A549 (cell line): Measurements from ENCODE around the gene AAMDC. TPM values are rescaled to one million over a fixed set of nuclear protein-coding genes. Genes with fewer than 3 reads are reported as not detected.

Source experiments
- ATAC-seq, 2 experiments: fragments of 200-7000 bp in 1 of 2; fragments of >200 bp in 1 of 2; cut with Nextera tagmentation in 1 of 2; cut with Tn5 transposase in 1 of 2; 3 replicates each; pipeline versions ENCODE4 v1.8.0 to v1.9.1; 2018 to 2020; ENCODE audit warnings: mild to moderate bottlenecking in 1 of 2, moderate library complexity in 1 of 2
- CTCF ChIA-PET: fragments of 300-600 bp; sonication (Branson Sonifier 250); formaldehyde crosslinking; extraction: SDS; loops from one replicate; lab custom pipeline; 2021; ENCODE audit warnings: antibody characterized with exemption, inconsistent platforms; lab: Yijun Ruan, JAX
- POLR2A ChIA-PET: fragments of 350-600 bp; formaldehyde crosslinking; extraction: SDS; loops from one replicate; lab custom pipeline; 2021; ENCODE audit warnings: antibody characterized with exemption, inconsistent platforms; lab: Yijun Ruan, JAX
- DNase-seq, 2 experiments: peaks; one replicate each; pipeline versions ENCODE4 v3.0.0 to v3.0.0-alpha.2; 2011 to 2016; ENCODE audit warnings: low read depth in 1 of 2, low spot score in 1 of 2
- FAIRE-seq: peaks from 2 replicates; lab custom pipeline; 2011; peaks lifted over from hg19 to GRCh38; lab: Jason Lieb, UNC
- H3K27ac ChIP-seq, 2 experiments: fragments of >200 bp; sonication (Bioruptor Twin); formaldehyde crosslinking; 3 replicates each; pipeline ENCODE4 v1.5.1; 2016 to 2017
- H3K4me1 ChIP-seq: fragments of >200 bp; sonication (Bioruptor Twin); formaldehyde crosslinking; 3 replicates; pipeline ENCODE4 v1.6.1; 2016
- H3K4me2 ChIP-seq: fragments of >200 bp; sonication (Bioruptor Twin); formaldehyde crosslinking; 3 replicates; pipeline ENCODE4 v1.6.1; 2016
- H3K4me3 ChIP-seq: fragments of >200 bp; sonication (Bioruptor Twin); formaldehyde crosslinking; 3 replicates; pipeline ENCODE4 v1.5.1; 2016
- H3K9me3 ChIP-seq: fragments of >200 bp; sonication (Bioruptor Twin); formaldehyde crosslinking; 3 replicates; pipeline ENCODE4 v1.6.1; 2016
- BHLHE40 ChIP-seq: IDR thresholded peaks from 2 replicates; pipeline ENCODE4 v1.6.1; 2012; ENCODE audit warnings: low read depth, low read length, inconsistent platforms
- CHD4 ChIP-seq: fragments of 200-600 bp; sonication (generic); IDR thresholded peaks from 2 replicates; pipeline ENCODE4 v1.6.1; 2016; ENCODE audit warnings: antibody characterized with exemption, mild to moderate bottlenecking, borderline replicate concordance
- ESRRA ChIP-seq: fragments of 150-350 bp; IDR thresholded peaks from 2 replicates; pipeline ENCODE4 v1.6.1; 2014; ENCODE audit warnings: mild to moderate bottlenecking, low read length, borderline replicate concordance
- FOSB ChIP-seq: fragments of 250-450 bp; sonication (Bioruptor Pico); IDR thresholded peaks from 2 replicates; pipeline ENCODE4 v1.5.0; 2020; ENCODE audit warnings: mild to moderate bottlenecking, moderate library complexity
- GATA3 ChIP-seq: IDR thresholded peaks from 2 replicates; pipeline ENCODE4 v1.6.1; 2012; ENCODE audit warnings: borderline replicate concordance
- HEYL ChIP-seq: fragments of 250-450 bp; sonication (Bioruptor Pico); IDR thresholded peaks from 2 replicates; pipeline ENCODE4 v1.8.0; 2021; ENCODE audit warnings: mild to moderate bottlenecking, moderate library complexity
- HOXA7 ChIP-seq: fragments of 250-450 bp; sonication (Bioruptor Pico); IDR thresholded peaks from 2 replicates; pipeline ENCODE4 v1.5.0; 2020; ENCODE audit warnings: mild to moderate bottlenecking, moderate library complexity
- HOXB5 ChIP-seq: fragments of 250-450 bp; sonication (Bioruptor Pico); IDR thresholded peaks from 2 replicates; pipeline ENCODE4 v1.5.0; 2020; ENCODE audit warnings: mild to moderate bottlenecking, moderate library complexity
- JUN ChIP-seq, 2 experiments: fragments of >200 bp; sonication (Bioruptor Twin); formaldehyde crosslinking; IDR thresholded peaks; 2 replicates in 1 of 2; 3 replicates in 1 of 2; pipeline ENCODE4 v1.6.1; 2016 to 2017
- KDM1A ChIP-seq: fragments of 200-600 bp; sonication (generic); IDR thresholded peaks from 2 replicates; pipeline ENCODE4 v1.6.1; 2016; ENCODE audit warnings: low read depth, mild to moderate bottlenecking
- MAZ ChIP-seq: fragments of 150-350 bp; IDR thresholded peaks from 2 replicates; pipeline ENCODE4 v1.6.1; 2014; ENCODE audit warnings: antibody characterized with exemption, low read depth, low read length, borderline replicate concordance
- MYC ChIP-seq: IDR thresholded peaks from 2 replicates; pipeline ENCODE4 v1.6.1; 2012; ENCODE audit warnings: mild to moderate bottlenecking, inconsistent platforms, low read length, improper control_type of control experiment, borderline replicate concordance
- NFE2L2 ChIP-seq: fragments of 150-350 bp; conservative IDR thresholded peaks from 2 replicates; pipeline ENCODE4 v1.6.1; 2014; ENCODE audit warnings: low read length
- NPAS2 ChIP-seq: fragments of 250-450 bp; sonication (Bioruptor Pico); IDR thresholded peaks from 2 replicates; pipeline ENCODE4 v1.8.0; 2022; ENCODE audit warnings: mild to moderate bottlenecking, moderate library complexity, borderline replicate concordance
- RAD21 ChIP-seq, 2 experiments: fragments of >200 bp in 1 of 2; sonication (Bioruptor Twin) in 1 of 2; formaldehyde crosslinking in 1 of 2; IDR thresholded peaks in 1 of 2; conservative IDR thresholded peaks in 1 of 2; 2 replicates in 1 of 2; 3 replicates in 1 of 2; pipeline ENCODE4 v1.6.1; 2012 to 2018; ENCODE audit warnings: inconsistent platforms in 1 of 2
- RARB ChIP-seq: fragments of 250-450 bp; sonication (Bioruptor Pico); IDR thresholded peaks from 2 replicates; pipeline ENCODE4 v1.8.0; 2021; ENCODE audit warnings: mild to moderate bottlenecking, moderate library complexity
- RCOR1 ChIP-seq: fragments of 150-350 bp; IDR thresholded peaks from 2 replicates; pipeline ENCODE4 v1.6.1; 2014; ENCODE audit warnings: antibody characterized with exemption, low read length, low read depth
- SREBF2 ChIP-seq: fragments of 450-650 bp; IDR thresholded peaks from 2 replicates; pipeline ENCODE4 v1.6.1; 2014; ENCODE audit warnings: mild to moderate bottlenecking, moderate library complexity
- TP53 ChIP-seq: fragments of 250-450 bp; sonication (Bioruptor Pico); IDR thresholded peaks from 2 replicates; pipeline ENCODE4 v1.5.0; 2021; ENCODE audit warnings: mild to moderate bottlenecking, moderate library complexity
- ZC3H11A ChIP-seq: fragments of 450-650 bp; IDR thresholded peaks from 2 replicates; pipeline ENCODE4 v1.6.1; 2014; ENCODE audit warnings: antibody characterized with exemption, mild to moderate bottlenecking
- ZFP36 ChIP-seq: fragments of 450-650 bp; IDR thresholded peaks from 2 replicates; pipeline ENCODE4 v1.6.1; 2014; ENCODE audit warnings: borderline replicate concordance; ENCODE audit not compliant: partially characterized antibody
- WGBS: methylation state at CpG from one replicate; pipeline ENCODE4 v1.1.6; 2017; ENCODE audit errors: missing lambda C conversion rate; 5-methylcytosine and 5-hydroxymethylcytosine counted together
- polyA plus RNA-seq, 4 experiments: library from polyadenylated mRNA; depleted of rRNA in 3 of 4; stranded (reverse); fragments of >200 nt; fragmentation: RNase III in 1 of 4; extraction: RNeasy Plus Mini Kit Qiagen cat#74134 plus additional on column Dnase treatment in 1 of 4; gene quantifications; 2 replicates in 3 of 4; 3 replicates in 1 of 4; pipeline ENCODE4 v1.2.3, GENCODE V29; 2011 to 2017
- TF ChIP-seq, protein P1 (sequence below): IDR thresholded peaks from 2 replicates; pipeline ENCODE4 v1.6.1; 2012
- TF ChIP-seq, protein P2 (sequence below): fragments of 450-650 bp; IDR thresholded peaks from 2 replicates; pipeline ENCODE4 v1.6.1; 2014; ENCODE audit warnings: antibody characterized with exemption
- TF ChIP-seq, protein P3 (sequence below): fragments of >200 bp; sonication (Bioruptor Twin); formaldehyde crosslinking; IDR thresholded peaks from 2 replicates; pipeline ENCODE4 v1.6.1; 2016
- TF ChIP-seq, protein P4 (sequence below): fragments of >200 bp; sonication (Bioruptor Twin); formaldehyde crosslinking; IDR thresholded peaks from 3 replicates; pipeline ENCODE4 v1.5.1; 2016
- TF ChIP-seq, protein P5 (sequence below): fragments of 150-350 bp; IDR thresholded peaks from 2 replicates; pipeline ENCODE4 v1.6.1; 2014; ENCODE audit warnings: low read depth, mild to moderate bottlenecking, low read length

The AAMDC gene
- polyA plus RNA-seq, 2 of the 4 experiments (the other 2 are of a cell fraction) = 25.4 to 36.5 TPM

DNA sequence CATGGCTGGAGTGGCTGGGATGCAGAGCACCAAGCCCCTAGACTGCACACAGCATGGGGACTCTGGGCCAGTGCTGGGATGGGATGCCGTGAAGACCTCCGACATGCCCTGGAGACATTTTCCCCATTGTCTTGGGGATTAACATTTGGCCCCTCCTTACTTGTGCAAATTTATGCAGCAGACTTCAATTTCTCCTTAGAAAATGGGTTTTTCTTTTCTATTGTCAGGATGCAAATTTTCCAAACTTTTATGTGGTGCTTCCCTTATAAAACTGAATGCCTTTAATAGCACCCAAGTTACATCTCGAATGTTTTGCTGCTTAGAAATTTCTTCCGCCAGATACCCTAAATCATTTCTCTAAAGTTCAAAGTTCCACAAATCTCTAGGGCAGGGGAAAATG, 29.6 kb upstream of the AAMDC start:
- 94% methylated on average over 4 of the region's 4 CpGs for WGBS
- CTCF ChIA-PET = interaction anchor here (1.9 kb wide), 1 partner anchor 28 kb away, joined by 6 read pairs; no protein-coding TSS in a partner anchor
- Histone ChIP-seq H3K9me3 (peaks cover 9% of the 10 kb centered on the region; the same call in 1 of the 3 replicates), H3K27ac (no peak overlapping the region)
- no peak for ATAC-seq
- TF ChIP-seq HOXA7 (CRISPR knock-in tag) = no peak
- TF ChIP-seq, protein P1, sequence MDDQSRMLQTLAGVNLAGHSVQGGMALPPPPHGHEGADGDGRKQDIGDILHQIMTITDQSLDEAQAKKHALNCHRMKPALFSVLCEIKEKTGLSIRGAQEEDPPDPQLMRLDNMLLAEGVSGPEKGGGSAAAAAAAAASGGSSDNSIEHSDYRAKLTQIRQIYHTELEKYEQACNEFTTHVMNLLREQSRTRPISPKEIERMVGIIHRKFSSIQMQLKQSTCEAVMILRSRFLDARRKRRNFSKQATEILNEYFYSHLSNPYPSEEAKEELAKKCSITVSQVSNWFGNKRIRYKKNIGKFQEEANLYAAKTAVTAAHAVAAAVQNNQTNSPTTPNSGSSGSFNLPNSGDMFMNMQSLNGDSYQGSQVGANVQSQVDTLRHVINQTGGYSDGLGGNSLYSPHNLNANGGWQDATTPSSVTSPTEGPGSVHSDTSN = no peak
- TF ChIP-seq, protein P2, sequence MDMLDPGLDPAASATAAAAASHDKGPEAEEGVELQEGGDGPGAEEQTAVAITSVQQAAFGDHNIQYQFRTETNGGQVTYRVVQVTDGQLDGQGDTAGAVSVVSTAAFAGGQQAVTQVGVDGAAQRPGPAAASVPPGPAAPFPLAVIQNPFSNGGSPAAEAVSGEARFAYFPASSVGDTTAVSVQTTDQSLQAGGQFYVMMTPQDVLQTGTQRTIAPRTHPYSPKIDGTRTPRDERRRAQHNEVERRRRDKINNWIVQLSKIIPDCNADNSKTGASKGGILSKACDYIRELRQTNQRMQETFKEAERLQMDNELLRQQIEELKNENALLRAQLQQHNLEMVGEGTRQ = no peak
- TF ChIP-seq GATA3 = no peak
- no peak for TF ChIP-seq NPAS2 (CRISPR knock-in tag)
- TF ChIP-seq KDM1A = no peak
- TF ChIP-seq NFE2L2 = no peak
- no peak for TF ChIP-seq MYC
- no peak for TF ChIP-seq TP53 (CRISPR knock-in tag)
- no peak for TF ChIP-seq BHLHE40
- TF ChIP-seq, protein P3, sequence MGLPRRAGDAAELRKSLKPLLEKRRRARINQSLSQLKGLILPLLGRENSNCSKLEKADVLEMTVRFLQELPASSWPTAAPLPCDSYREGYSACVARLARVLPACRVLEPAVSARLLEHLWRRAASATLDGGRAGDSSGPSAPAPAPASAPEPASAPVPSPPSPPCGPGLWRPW = no peak
- TF ChIP-seq CHD4 = no peak
- TF ChIP-seq FOSB (CRISPR knock-in tag) = no peak
- no peak for TF ChIP-seq MAZ
- no peak for TF ChIP-seq HEYL (CRISPR knock-in tag)
- TF ChIP-seq ZC3H11A = no peak
- no peak for TF ChIP-seq RARB (CRISPR knock-in tag)
- TF ChIP-seq, protein P4, sequence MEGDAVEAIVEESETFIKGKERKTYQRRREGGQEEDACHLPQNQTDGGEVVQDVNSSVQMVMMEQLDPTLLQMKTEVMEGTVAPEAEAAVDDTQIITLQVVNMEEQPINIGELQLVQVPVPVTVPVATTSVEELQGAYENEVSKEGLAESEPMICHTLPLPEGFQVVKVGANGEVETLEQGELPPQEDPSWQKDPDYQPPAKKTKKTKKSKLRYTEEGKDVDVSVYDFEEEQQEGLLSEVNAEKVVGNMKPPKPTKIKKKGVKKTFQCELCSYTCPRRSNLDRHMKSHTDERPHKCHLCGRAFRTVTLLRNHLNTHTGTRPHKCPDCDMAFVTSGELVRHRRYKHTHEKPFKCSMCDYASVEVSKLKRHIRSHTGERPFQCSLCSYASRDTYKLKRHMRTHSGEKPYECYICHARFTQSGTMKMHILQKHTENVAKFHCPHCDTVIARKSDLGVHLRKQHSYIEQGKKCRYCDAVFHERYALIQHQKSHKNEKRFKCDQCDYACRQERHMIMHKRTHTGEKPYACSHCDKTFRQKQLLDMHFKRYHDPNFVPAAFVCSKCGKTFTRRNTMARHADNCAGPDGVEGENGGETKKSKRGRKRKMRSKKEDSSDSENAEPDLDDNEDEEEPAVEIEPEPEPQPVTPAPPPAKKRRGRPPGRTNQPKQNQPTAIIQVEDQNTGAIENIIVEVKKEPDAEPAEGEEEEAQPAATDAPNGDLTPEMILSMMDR = no peak
- TF ChIP-seq, protein P5, sequence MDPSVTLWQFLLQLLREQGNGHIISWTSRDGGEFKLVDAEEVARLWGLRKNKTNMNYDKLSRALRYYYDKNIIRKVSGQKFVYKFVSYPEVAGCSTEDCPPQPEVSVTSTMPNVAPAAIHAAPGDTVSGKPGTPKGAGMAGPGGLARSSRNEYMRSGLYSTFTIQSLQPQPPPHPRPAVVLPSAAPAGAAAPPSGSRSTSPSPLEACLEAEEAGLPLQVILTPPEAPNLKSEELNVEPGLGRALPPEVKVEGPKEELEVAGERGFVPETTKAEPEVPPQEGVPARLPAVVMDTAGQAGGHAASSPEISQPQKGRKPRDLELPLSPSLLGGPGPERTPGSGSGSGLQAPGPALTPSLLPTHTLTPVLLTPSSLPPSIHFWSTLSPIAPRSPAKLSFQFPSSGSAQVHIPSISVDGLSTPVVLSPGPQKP = no peak
- TF ChIP-seq, all 56 proteins: peak for 0
- no peak for FAIRE-seq
- H3K4me2 ChIP-seq = no peak overlapping the region
- H3K4me3 ChIP-seq = no peak overlapping the region
- no peak for DNase-seq
- H3K4me1 ChIP-seq = peaks cover 6% of the 10 kb centered on the region; the same call in 2 of the 3 replicates
- POLR2A ChIA-PET = no interaction called here

DNA sequence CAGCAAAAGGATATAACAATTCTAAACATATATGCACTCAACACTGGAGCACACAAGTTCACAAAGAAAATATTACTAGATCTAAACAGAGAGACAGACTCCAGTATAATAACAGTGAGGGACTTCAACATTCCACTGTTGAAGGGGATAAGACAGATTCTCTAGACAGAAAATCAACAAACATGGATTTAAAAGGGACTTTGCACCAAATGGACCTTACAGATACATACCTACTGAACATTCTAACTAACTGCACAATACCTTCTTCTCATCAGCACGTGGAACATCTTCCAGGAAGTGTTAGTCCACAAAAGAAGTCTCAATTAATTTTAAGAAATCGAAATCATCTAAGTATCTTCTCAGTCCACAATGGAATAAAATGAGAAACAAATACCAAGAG, 27.0 kb upstream of the AAMDC start:
- no peak for FAIRE-seq
- Histone ChIP-seq H3K9me3 (peaks cover 9% of the 10 kb centered on the region; the same call in 1 of the 3 replicates), H3K4me3 (no peak overlapping the region), H3K4me2 (no peak overlapping the region), H3K4me1 (no peaks in the 10 kb centered on the region), H3K27ac (no peak overlapping the region)
- WGBS = 85% methylated on average over 2 of the region's 2 CpGs
- ChIA-PET CTCF (no interaction called here), POLR2A (no interaction called here)
- DNase-seq = no peak
- TF ChIP-seq HOXB5 (CRISPR knock-in tag) = no peak
- no peak for TF ChIP-seq SREBF2
- TF ChIP-seq RAD21 (conservative IDR thresholded peaks at IDR 0.05 in 1 of 2, IDR thresholded peaks at IDR 0.05 in 1 of 2) = no peak
- no peak for TF ChIP-seq JUN (IDR thresholded peaks at IDR 0.05)
- TF ChIP-seq RARB (CRISPR knock-in tag) = no peak
- no peak for TF ChIP-seq FOSB (CRISPR knock-in tag)
- no peak for TF ChIP-seq ZFP36
- no peak for TF ChIP-seq GATA3
- TF ChIP-seq RCOR1 = no peak
- TF ChIP-seq ESRRA = no peak
- no peak for TF ChIP-seq MYC
- no peak for ATAC-seq
